ENCODE data around the gene CMSS1.

DNA sequence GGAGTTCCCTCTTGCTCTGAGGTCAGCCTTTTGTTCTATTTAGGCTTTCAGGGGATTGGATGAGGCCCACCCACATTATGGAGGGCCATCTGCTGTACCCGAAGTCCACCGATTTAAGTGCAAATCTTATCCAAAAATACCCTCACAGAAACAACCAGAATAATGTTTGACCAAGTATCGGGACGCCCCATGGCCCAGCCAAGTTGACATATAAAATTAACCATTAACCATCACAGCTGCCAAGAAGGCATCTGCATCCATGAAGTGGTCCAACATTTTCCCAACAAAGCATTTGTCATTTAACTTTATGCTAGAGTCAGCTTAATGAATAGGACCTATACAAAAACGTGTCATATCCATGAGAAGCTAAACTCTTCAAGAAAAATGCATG lies 396.9 kb downstream of the CMSS1 start:
- TF ChIP-seq, protein P1, sequence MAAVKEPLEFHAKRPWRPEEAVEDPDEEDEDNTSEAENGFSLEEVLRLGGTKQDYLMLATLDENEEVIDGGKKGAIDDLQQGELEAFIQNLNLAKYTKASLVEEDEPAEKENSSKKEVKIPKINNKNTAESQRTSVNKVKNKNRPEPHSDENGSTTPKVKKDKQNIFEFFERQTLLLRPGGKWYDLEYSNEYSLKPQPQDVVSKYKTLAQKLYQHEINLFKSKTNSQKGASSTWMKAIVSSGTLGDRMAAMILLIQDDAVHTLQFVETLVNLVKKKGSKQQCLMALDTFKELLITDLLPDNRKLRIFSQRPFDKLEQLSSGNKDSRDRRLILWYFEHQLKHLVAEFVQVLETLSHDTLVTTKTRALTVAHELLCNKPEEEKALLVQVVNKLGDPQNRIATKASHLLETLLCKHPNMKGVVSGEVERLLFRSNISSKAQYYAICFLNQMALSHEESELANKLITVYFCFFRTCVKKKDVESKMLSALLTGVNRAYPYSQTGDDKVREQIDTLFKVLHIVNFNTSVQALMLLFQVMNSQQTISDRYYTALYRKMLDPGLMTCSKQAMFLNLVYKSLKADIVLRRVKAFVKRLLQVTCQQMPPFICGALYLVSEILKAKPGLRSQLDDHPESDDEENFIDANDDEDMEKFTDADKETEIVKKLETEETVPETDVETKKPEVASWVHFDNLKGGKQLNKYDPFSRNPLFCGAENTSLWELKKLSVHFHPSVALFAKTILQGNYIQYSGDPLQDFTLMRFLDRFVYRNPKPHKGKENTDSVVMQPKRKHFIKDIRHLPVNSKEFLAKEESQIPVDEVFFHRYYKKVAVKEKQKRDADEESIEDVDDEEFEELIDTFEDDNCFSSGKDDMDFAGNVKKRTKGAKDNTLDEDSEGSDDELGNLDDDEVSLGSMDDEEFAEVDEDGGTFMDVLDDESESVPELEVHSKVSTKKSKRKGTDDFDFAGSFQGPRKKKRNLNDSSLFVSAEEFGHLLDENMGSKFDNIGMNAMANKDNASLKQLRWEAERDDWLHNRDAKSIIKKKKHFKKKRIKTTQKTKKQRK (IDR thresholded peaks at IDR 0.05; ENCODE audit: low read length): no peak
- TF ChIP-seq NFYB (CRISPR knock-in tag; IDR thresholded peaks at IDR 0.05): no peak
- TF ChIP-seq BORCS8-MEF2B (CRISPR knock-in tag; IDR thresholded peaks at IDR 0.05): no peak
- TF ChIP-seq ZBTB8A (CRISPR knock-in tag; IDR thresholded peaks at IDR 0.05; ENCODE audit: borderline replicate concordance, low read depth): no peak
- TF ChIP-seq, protein P2, sequence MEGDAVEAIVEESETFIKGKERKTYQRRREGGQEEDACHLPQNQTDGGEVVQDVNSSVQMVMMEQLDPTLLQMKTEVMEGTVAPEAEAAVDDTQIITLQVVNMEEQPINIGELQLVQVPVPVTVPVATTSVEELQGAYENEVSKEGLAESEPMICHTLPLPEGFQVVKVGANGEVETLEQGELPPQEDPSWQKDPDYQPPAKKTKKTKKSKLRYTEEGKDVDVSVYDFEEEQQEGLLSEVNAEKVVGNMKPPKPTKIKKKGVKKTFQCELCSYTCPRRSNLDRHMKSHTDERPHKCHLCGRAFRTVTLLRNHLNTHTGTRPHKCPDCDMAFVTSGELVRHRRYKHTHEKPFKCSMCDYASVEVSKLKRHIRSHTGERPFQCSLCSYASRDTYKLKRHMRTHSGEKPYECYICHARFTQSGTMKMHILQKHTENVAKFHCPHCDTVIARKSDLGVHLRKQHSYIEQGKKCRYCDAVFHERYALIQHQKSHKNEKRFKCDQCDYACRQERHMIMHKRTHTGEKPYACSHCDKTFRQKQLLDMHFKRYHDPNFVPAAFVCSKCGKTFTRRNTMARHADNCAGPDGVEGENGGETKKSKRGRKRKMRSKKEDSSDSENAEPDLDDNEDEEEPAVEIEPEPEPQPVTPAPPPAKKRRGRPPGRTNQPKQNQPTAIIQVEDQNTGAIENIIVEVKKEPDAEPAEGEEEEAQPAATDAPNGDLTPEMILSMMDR (CRISPR knock-in tag; IDR thresholded peaks at IDR 0.05): no peak
- TF ChIP-seq MXI1 (IDR thresholded peaks at IDR 0.05; ENCODE audit: borderline replicate concordance, low read depth, low read length): no peak
- no peak for TF ChIP-seq ZNF274 (CRISPR knock-in tag; IDR thresholded peaks at IDR 0.05)
- TF ChIP-seq NR1H2 (CRISPR knock-in tag; IDR thresholded peaks at IDR 0.05; ENCODE audit: borderline replicate concordance, low read depth): no peak
- TF ChIP-seq, protein P3, sequence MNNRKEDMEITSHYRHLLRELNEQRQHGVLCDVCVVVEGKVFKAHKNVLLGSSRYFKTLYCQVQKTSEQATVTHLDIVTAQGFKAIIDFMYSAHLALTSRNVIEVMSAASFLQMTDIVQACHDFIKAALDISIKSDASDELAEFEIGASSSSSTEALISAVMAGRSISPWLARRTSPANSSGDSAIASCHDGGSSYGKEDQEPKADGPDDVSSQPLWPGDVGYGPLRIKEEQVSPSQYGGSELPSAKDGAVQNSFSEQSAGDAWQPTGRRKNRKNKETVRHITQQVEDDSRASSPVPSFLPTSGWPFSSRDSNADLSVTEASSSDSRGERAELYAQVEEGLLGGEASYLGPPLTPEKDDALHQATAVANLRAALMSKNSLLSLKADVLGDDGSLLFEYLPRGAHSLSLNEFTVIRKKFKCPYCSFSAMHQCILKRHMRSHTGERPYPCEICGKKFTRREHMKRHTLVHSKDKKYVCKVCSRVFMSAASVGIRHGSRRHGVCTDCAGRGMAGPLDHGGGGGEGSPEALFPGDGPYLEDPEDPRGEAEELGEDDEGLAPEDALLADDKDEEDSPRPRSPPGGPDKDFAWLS (CRISPR knock-in tag; IDR thresholded peaks at IDR 0.05; ENCODE audit: borderline replicate concordance): no peak

Measured in HepG2 (cell line).